Chondrocyte (in vitro differentiated cells): ENCODE measurements around the gene LRRC3C. TPM values are rescaled to one million over a fixed set of nuclear protein-coding genes. Genes with fewer than 3 reads are reported as not detected.

Experiments used
- DNase-seq: peaks from one replicate; pipeline ENCODE4 v3.0.0; 2021; ENCODE audit warnings: mixed read lengths, low spot score
- H3K27ac Mint-ChIP-seq: one replicate; pipeline ENCODE4 v1.8.0; 2021; ENCODE audit warnings: mild to moderate bottlenecking, moderate library complexity, mixed read lengths; ENCODE audit not compliant: unreplicated experiment
- H3K27me3 Mint-ChIP-seq: 2 replicates; pipeline ENCODE4 v1.8.0; 2021; ENCODE audit warnings: low read depth, mixed read lengths
- H3K36me3 Mint-ChIP-seq: 2 replicates; pipeline ENCODE4 v1.8.0; 2021; ENCODE audit warnings: low read depth, mixed read lengths
- H3K4me1 Mint-ChIP-seq: 2 replicates; pipeline ENCODE4 v1.8.0; 2021; ENCODE audit warnings: low read depth, mild to moderate bottlenecking, mixed read lengths
- H3K4me3 Mint-ChIP-seq: one replicate; pipeline ENCODE4 v1.8.0; 2021; ENCODE audit warnings: mild to moderate bottlenecking, moderate library complexity, mixed read lengths; ENCODE audit not compliant: unreplicated experiment
- H3K9me3 Mint-ChIP-seq: 2 replicates; pipeline ENCODE4 v1.8.0; 2021; ENCODE audit warnings: low read depth, mixed read lengths
- CTCF ChIP-seq: fragments of 200-600 bp; sonication (generic); IDR thresholded peaks from 2 replicates; pipeline ENCODE4 v1.5.0; 2021; ENCODE audit warnings: antibody characterized with exemption, mild to moderate bottlenecking, moderate library complexity
- total RNA-seq: library from RNA; stranded (reverse); gene quantifications from 3 replicates; pipeline ENCODE4 v1.2.1, GENCODE V29; 2021

The LRRC3C gene
- total RNA-seq, 1 donor from 2014 or later = not detected

- Mint-ChIP-seq H3K9me3 (no peaks in the 10 kb centered on the region), H3K4me3 (no peak overlapping the region), H3K36me3 (peaks cover 17% of the 10 kb centered on the region), H3K27ac (no peak overlapping the region), H3K4me1 (no peaks in the 10 kb centered on the region), H3K27me3 (no peaks in the 10 kb centered on the region)
- no peak for DNase-seq
- no peak for TF ChIP-seq CTCF
Measured at GRCh38 chr17:39913989-39914388, 13.5 kb upstream of the LRRC3C start.

- DNase-seq = no peak
- TF ChIP-seq CTCF = no peak
- no peaks in the 10 kb centered on the region for H3K9me3 Mint-ChIP-seq
- no peaks in the 10 kb centered on the region for H3K4me1 Mint-ChIP-seq
- H3K27me3 Mint-ChIP-seq = no peaks in the 10 kb centered on the region
- peaks cover 24% of the 10 kb centered on the region for H3K36me3 Mint-ChIP-seq
- no peak overlapping the region for H3K4me3 Mint-ChIP-seq
- H3K27ac Mint-ChIP-seq = no peak overlapping the region
Measured at GRCh38 chr17:39915559-39915958, 12.0 kb upstream of the LRRC3C start.

- DNase-seq = no peak
- Mint-ChIP-seq H3K4me3 (no peak overlapping the region), H3K27ac (no peak overlapping the region), H3K27me3 (no peaks in the 10 kb centered on the region), H3K4me1 (no peaks in the 10 kb centered on the region), H3K36me3 (peaks cover 24% of the 10 kb centered on the region), H3K9me3 (no peaks in the 10 kb centered on the region)
- TF ChIP-seq CTCF = peak; percentile 27
Measured at GRCh38 chr17:39916918-39917317, 10.6 kb upstream of the LRRC3C start.

GRCh38 chr17:39919087-39919683, 8.3 kb upstream of the LRRC3C start:
- TF ChIP-seq CTCF = no peak
- Mint-ChIP-seq H3K36me3 (peaks cover 28% of the 10 kb centered on the region), H3K27ac (no peak overlapping the region), H3K27me3 (no peaks in the 10 kb centered on the region), H3K9me3 (no peaks in the 10 kb centered on the region), H3K4me3 (no peak overlapping the region), H3K4me1 (peaks cover 2% of the 10 kb centered on the region)
- no peak for DNase-seq

- no peak for TF ChIP-seq CTCF
- Mint-ChIP-seq H3K27ac (no peak overlapping the region), H3K4me1 (peaks cover 15% of the 10 kb centered on the region), H3K36me3 (peaks cover 26% of the 10 kb centered on the region), H3K9me3 (no peaks in the 10 kb centered on the region), H3K27me3 (no peaks in the 10 kb centered on the region), H3K4me3 (no peak overlapping the region)
- DNase-seq = no peak
Measured at GRCh38 chr17:39920218-39921210, 7.0 kb upstream of the LRRC3C start.
